Measurements from ENCODE around the gene RAB39B.

RAB39B gene

GRCh38 chrX:155216940-155217440 lies 47.3 kb downstream of the RAB39B start:
- peak overlapping the region; percentile 71 for H3K4me3 ChIP-seq (ENCODE audit: low read depth, low read length)
- DNase-seq (ENCODE audit: low read depth) = no peak

GRCh38 chrX:155216179-155216939 lies 47.9 kb downstream of the RAB39B start, which contains the start of gene VBP1:
Gene VBP1, plus strand, starts transcription at chrX:155216460. Its CDS starts 23 bp downstream, at chrX:155216483.
- DNase-seq (ENCODE audit: low read depth) = peak; percentile 88

GRCh38 chrX:155215443-155216178 lies 48.7 kb downstream of the RAB39B start:
- DNase-seq (ENCODE audit: low read depth) = no peak
- peak overlapping the region; percentile 71 for H3K4me3 ChIP-seq (ENCODE audit: low read depth, low read length)

More at GRCh38 chrX:155216179-155216939, 47.9 kb downstream of the RAB39B start, which contains the start of gene VBP1:
- peak within 1 kb of the TSS; percentile 71 for H3K4me3 ChIP-seq (ENCODE audit: low read depth, low read length)

- DNase-seq (ENCODE audit: low read depth) = no peak
- no peak overlapping the region for H3K4me3 ChIP-seq (ENCODE audit: low read depth, low read length)
These were observed 50.6 kb downstream of the RAB39B start for GRCh38 chrX:155213731-155214130.

GRCh38 chrX:155211208-155211607 lies 53.1 kb downstream of the RAB39B start:
- no peak for DNase-seq (ENCODE audit: low read depth)
- H3K4me3 ChIP-seq (ENCODE audit: low read depth, low read length) = no peak overlapping the region

Measured in skeletal muscle cell (primary cell).